Measurements from ENCODE around the gene ABCB6. TPM values are rescaled to one million over a fixed set of nuclear protein-coding genes. Genes with fewer than 3 reads are reported as not detected.

The ABCB6 gene
- total RNA-seq, 1 donor from 2014 or later = 11.4 TPM

DNA sequence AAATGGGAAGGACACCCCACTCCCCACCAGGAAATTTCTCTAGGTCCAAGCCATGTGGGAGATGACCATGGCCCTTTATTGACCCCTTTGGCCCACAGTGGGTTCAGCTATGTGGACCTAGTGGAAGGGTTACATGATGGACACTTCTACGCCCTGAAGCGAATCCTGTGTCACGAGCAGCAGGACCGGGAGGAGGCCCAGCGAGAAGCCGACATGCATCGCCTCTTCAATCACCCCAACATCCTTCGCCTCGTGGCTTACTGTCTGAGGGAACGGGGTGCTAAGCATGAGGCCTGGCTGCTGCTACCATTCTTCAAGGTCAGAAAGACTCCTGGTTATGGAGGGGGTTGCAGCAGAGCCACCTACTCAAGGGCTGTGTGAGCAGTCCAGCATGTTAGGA lies 27.8 kb upstream of the ABCB6 start:
- TF ChIP-seq, protein P1, sequence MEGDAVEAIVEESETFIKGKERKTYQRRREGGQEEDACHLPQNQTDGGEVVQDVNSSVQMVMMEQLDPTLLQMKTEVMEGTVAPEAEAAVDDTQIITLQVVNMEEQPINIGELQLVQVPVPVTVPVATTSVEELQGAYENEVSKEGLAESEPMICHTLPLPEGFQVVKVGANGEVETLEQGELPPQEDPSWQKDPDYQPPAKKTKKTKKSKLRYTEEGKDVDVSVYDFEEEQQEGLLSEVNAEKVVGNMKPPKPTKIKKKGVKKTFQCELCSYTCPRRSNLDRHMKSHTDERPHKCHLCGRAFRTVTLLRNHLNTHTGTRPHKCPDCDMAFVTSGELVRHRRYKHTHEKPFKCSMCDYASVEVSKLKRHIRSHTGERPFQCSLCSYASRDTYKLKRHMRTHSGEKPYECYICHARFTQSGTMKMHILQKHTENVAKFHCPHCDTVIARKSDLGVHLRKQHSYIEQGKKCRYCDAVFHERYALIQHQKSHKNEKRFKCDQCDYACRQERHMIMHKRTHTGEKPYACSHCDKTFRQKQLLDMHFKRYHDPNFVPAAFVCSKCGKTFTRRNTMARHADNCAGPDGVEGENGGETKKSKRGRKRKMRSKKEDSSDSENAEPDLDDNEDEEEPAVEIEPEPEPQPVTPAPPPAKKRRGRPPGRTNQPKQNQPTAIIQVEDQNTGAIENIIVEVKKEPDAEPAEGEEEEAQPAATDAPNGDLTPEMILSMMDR (IDR thresholded peaks at IDR 0.05; ENCODE audit: unreplicated experiment) = no peak
- no peaks in the 10 kb centered on the region for H3K9me3 Mint-ChIP-seq (ENCODE audit: unreplicated experiment)
- H3K4me3 Mint-ChIP-seq (ENCODE audit: unreplicated experiment) = peak overlapping the region; percentile 67
- DNase-seq (ENCODE audit: low spot score) = no peak
- H3K27ac Mint-ChIP-seq (ENCODE audit: unreplicated experiment) = no peak overlapping the region
- peaks cover 14% of the 10 kb centered on the region for H3K27me3 Mint-ChIP-seq (ENCODE audit: unreplicated experiment)
- peaks cover 28% of the 10 kb centered on the region for H3K4me1 Mint-ChIP-seq (ENCODE audit: unreplicated experiment)
- H3K36me3 Mint-ChIP-seq (ENCODE audit: low read depth, unreplicated experiment) = peaks cover 14% of the 10 kb centered on the region

DNA sequence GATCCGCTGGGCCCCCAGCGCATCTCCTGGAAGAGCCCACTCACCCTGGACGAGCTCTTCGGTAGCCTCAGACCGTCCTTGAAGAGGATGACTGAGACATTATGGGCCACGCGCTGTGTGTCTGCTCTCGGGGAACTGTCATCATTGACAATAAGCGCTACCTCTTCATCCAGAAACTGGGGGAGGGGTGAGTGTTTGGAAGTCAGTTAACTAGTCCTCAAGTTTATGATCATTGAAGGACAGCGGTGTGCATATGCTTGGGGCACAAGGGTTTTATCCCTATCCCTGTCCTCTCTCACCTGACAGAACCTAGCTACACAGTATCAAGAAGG lies 27.1 kb upstream of the ABCB6 start:
- Mint-ChIP-seq H3K4me3 (ENCODE audit: unreplicated experiment) (peak overlapping the region; percentile 96), H3K9me3 (ENCODE audit: unreplicated experiment) (no peaks in the 10 kb centered on the region), H3K27ac (ENCODE audit: unreplicated experiment) (peak overlapping the region; percentile 98), H3K27me3 (ENCODE audit: unreplicated experiment) (peaks cover 14% of the 10 kb centered on the region), H3K4me1 (ENCODE audit: unreplicated experiment) (peaks cover 26% of the 10 kb centered on the region), H3K36me3 (ENCODE audit: low read depth, unreplicated experiment) (peaks cover 9% of the 10 kb centered on the region)
- TF ChIP-seq, protein P1 (IDR thresholded peaks at IDR 0.05; ENCODE audit: unreplicated experiment) = no peak
- DNase-seq (ENCODE audit: low spot score) = no peak

DNA sequence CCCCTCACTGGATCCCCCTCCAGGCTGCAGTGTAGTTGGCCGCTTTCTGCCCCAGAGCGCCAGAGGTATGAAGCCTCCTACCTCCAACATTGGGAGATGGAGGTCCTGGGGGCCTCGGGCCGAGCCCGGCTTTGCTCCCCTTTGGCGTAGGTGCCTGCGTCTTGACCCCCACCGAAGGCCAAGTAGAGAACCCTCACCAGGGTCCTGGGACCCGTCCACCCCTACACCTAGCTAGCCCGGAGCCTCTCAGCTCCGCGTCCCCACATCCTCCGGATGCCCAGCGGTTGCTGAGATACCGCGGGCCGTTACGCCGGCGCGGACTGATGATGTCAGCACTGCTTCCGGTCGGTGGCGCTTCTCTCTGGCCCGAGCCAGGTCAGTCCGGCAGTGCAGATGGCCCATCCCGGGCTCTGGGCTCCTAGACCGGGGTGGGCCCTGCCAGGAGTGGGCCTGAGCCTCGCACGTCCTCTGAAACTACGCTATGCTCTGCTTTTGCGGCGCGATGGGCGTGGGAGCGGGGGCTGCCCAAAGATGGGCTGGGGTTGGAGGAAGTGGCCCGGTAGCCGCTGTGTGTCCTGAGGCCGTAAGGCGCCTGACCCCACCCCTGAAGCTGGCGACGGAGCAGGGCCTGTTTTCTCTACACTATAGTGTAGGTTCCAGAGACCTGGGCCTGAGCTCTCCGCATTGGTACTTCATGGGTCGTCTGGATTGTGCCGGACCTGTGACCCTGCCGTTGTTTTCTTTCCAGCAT lies 26.6 kb upstream of the ABCB6 start, which contains the start of the genes GLB1L and STK16:
GLB1L (minus strand) TSS at position 297 of the 751 bp plus-strand sequence. CDS start 1,871 bp downstream, outside the sequence.
STK16 (plus strand) TSS at position 332 of the 751 bp plus-strand sequence. CDS start 521 bp downstream, outside the sequence.
- H3K36me3 Mint-ChIP-seq (ENCODE audit: low read depth, unreplicated experiment) = peaks cover 6% of the 10 kb centered on the region
- TF ChIP-seq, protein P1 (IDR thresholded peaks at IDR 0.05; ENCODE audit: unreplicated experiment) = no peak
- peak within 1 kb of the TSS; percentile 96 for H3K4me3 Mint-ChIP-seq (ENCODE audit: unreplicated experiment)
- H3K4me1 Mint-ChIP-seq (ENCODE audit: unreplicated experiment) = peaks cover 26% of the 10 kb centered on the region
- DNase-seq (ENCODE audit: low spot score) = peak; percentile 95
- H3K27ac Mint-ChIP-seq (ENCODE audit: unreplicated experiment) = peak within 1 kb of the TSS; percentile 98
- H3K9me3 Mint-ChIP-seq (ENCODE audit: unreplicated experiment) = no peaks in the 10 kb centered on the region
- peaks cover 14% of the 10 kb centered on the region for H3K27me3 Mint-ChIP-seq (ENCODE audit: unreplicated experiment)

DNA sequence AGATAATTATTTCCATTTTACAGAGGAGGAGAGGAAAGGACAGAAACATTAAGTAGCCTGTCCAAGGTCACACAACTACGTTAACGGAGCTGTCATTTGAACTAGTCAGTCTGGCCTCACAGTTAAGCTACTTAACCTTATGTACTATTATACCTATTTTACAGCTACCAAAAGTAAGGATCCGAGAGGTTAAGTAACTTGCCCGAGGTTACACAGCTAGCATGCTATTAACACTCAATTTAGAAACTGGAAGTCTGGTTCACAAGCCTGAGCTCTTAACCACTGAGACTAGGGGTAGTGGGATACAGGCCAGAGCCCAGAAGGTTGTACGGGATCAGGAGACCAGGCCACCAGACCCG lies 26.0 kb upstream of the ABCB6 start:
- TF ChIP-seq, protein P1 (IDR thresholded peaks at IDR 0.05; ENCODE audit: unreplicated experiment) = no peak
- Mint-ChIP-seq H3K27me3 (ENCODE audit: unreplicated experiment) (peaks cover 14% of the 10 kb centered on the region), H3K27ac (ENCODE audit: unreplicated experiment) (peak overlapping the region; percentile 98), H3K9me3 (ENCODE audit: unreplicated experiment) (no peaks in the 10 kb centered on the region), H3K4me1 (ENCODE audit: unreplicated experiment) (peaks cover 26% of the 10 kb centered on the region), H3K4me3 (ENCODE audit: unreplicated experiment) (peak overlapping the region; percentile 96), H3K36me3 (ENCODE audit: low read depth, unreplicated experiment) (peaks cover 6% of the 10 kb centered on the region)
- DNase-seq (ENCODE audit: low spot score) = no peak

DNA sequence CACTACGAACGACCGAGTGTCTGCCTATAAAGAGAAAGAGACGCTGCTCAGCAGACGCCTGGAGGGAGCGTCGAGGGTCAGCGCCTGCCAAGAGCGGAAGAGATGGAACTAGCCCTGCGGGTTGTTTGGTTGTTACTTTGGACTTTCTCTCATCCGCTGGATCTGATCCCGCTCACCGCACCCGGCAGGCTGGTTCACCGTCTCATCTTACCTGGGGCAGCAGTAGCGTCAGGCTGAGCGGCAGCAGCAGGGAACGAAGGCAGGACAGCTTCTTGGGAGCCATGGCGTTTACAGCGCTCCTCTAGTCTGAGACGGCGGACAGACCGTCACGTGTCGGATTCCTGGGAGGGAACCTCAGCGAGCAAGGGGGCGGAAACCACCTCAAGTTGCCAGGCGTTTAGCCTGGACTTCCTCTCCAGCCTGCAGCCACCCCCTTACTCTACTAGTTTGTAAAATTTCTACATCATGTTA lies 24.6 kb upstream of the ABCB6 start:
- H3K36me3 Mint-ChIP-seq (ENCODE audit: low read depth, unreplicated experiment) = no peaks in the 10 kb centered on the region
- H3K4me1 Mint-ChIP-seq (ENCODE audit: unreplicated experiment) = peaks cover 13% of the 10 kb centered on the region
- no peaks in the 10 kb centered on the region for H3K9me3 Mint-ChIP-seq (ENCODE audit: unreplicated experiment)
- H3K4me3 Mint-ChIP-seq (ENCODE audit: unreplicated experiment) = no peak overlapping the region
- H3K27ac Mint-ChIP-seq (ENCODE audit: unreplicated experiment) = peak overlapping the region; percentile 26
- H3K27me3 Mint-ChIP-seq (ENCODE audit: unreplicated experiment) = peaks cover 15% of the 10 kb centered on the region
- TF ChIP-seq, protein P1 (IDR thresholded peaks at IDR 0.05; ENCODE audit: unreplicated experiment) = no peak
- DNase-seq (ENCODE audit: low spot score) = no peak
